GM12878 (cell line): ENCODE data around the gene PARD6A.

Source experiments
- BMI1 ChIP-seq: fragments of 450-650 bp; IDR thresholded peaks from 2 replicates; pipeline ENCODE4 v1.6.1; 2016; ENCODE audit warnings: mild to moderate bottlenecking, moderate library complexity, borderline replicate concordance
- CREM ChIP-seq: IDR thresholded peaks from 2 replicates; pipeline ENCODE4 v1.6.1; 2014; ENCODE audit warnings: antibody characterized with exemption, low read depth
- CTCF ChIP-seq, 3 experiments: IDR thresholded peaks in 2 of 3; conservative IDR thresholded peaks in 1 of 3; 2 replicates each; pipeline ENCODE4 v1.5.1; 2011; ENCODE audit warnings: low read depth in 3 of 3, low read length in 3 of 3, mild to moderate bottlenecking in 3 of 3, control low read depth in 2 of 3, moderate library complexity in 2 of 3, inconsistent platforms in 1 of 3, mixed read lengths in 1 of 3; ENCODE audit not compliant: control insufficient read depth in 2 of 3, insufficient read depth in 1 of 3; ENCODE audit errors: extremely low read depth in 1 of 3
- DPF2 ChIP-seq: fragments of 450-650 bp; IDR thresholded peaks from 2 replicates; pipeline ENCODE4 v1.6.1; 2017; ENCODE audit warnings: mild to moderate bottlenecking
- KAT2A ChIP-seq: conservative IDR thresholded peaks from 2 replicates; pipeline ENCODE4 v1.6.1; 2011; ENCODE audit warnings: low read depth, low read length; ENCODE audit not compliant: control insufficient read depth
- POLR2A ChIP-seq: IDR thresholded peaks from 2 replicates; pipeline ENCODE4 v1.6.1; 2011; ENCODE audit warnings: low read depth, mild to moderate bottlenecking, low read length
- POLR2AphosphoS2 ChIP-seq: IDR thresholded peaks from 2 replicates; pipeline ENCODE4 v1.6.1; 2011; ENCODE audit warnings: low read depth, mild to moderate bottlenecking, low read length, improper control_type of control experiment, moderate library complexity
- POLR2AphosphoS5 ChIP-seq: IDR thresholded peaks from 2 replicates; pipeline ENCODE4 v1.6.1; 2011; ENCODE audit warnings: mild to moderate bottlenecking, low read length, inconsistent platforms
- RAD21 ChIP-seq: IDR thresholded peaks from 2 replicates; pipeline ENCODE4 v1.6.1; 2011; ENCODE audit warnings: mild to moderate bottlenecking, low read depth, low read length, moderate library complexity; ENCODE audit not compliant: insufficient read depth
- ZBED1 ChIP-seq: IDR thresholded peaks from 2 replicates; pipeline ENCODE4 v1.6.1; 2016; ENCODE audit warnings: borderline replicate concordance
- ZNF217 ChIP-seq: fragments of 450-650 bp; IDR thresholded peaks from 2 replicates; pipeline ENCODE4 v1.6.1; 2017; ENCODE audit warnings: antibody characterized with exemption, mild to moderate bottlenecking
- ZZZ3 ChIP-seq: IDR thresholded peaks from 2 replicates; pipeline ENCODE4 v1.6.1; 2011; ENCODE audit warnings: low read depth; ENCODE audit not compliant: control insufficient read depth, insufficient read length

DNA sequence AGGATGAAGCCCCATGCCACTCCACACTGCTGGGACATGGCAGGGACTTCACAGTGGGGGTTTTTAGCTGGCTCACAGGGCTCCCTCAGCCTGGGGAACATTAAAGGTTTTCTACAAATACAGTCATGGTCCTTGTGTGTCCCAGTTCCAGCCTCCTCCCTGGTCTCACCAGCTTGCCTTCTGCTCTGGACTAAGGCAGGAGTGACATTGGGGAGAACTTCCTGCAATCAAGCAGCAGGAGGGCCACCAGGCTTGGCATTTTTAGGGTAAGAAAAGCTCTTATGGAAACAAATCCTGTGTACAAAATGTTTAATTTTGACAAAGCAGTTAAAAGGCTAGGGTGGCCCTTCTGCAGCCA is 1.9 kb downstream of the PARD6A start:
- no peak for TF ChIP-seq KAT2A
- no peak for TF ChIP-seq CTCF (IDR thresholded peaks at IDR 0.05 in 2 of 3, conservative IDR thresholded peaks at IDR 0.05 in 1 of 3; ENCODE audit: control insufficient read depth in 2 of 3, extremely low read depth in 1 of 3, insufficient read depth in 1 of 3, low read depth in 3 of 3, low read length in 3 of 3)
- no peak for TF ChIP-seq DPF2
- TF ChIP-seq POLR2A: no peak
- TF ChIP-seq ZZZ3: no peak
- TF ChIP-seq POLR2AphosphoS5: no peak
- TF ChIP-seq BMI1: no peak
- TF ChIP-seq CREM: no peak
- TF ChIP-seq ZNF217: no peak
- no peak for TF ChIP-seq ZBED1
- no peak for TF ChIP-seq POLR2AphosphoS2
- TF ChIP-seq RAD21: no peak
